Kidney (tissue), 14 donors: Measurements from ENCODE around the gene DPH7. TPM values are rescaled to one million over a fixed set of nuclear protein-coding genes. Genes with fewer than 3 reads are reported as not detected.
"Not testable (repeated sequence)": the region's sequence is repeated elsewhere in the genome, so short reads cannot be mapped to it uniquely, and the experiment has no call there.

Experiments used
- DNase-seq, 5 donors: peaks; one replicate each; pipeline ENCODE4 v3.0.0-alpha.2; 2013 to 2020
- FAIRE-seq: peaks from 2 replicates; lab custom pipeline; 2012; peaks lifted over from hg19 to GRCh38; lab: Jason Lieb, UNC
- H3K27ac ChIP-seq, 2 donors: one replicate each; pipeline ENCODE4 v1.7.0; 2013; ENCODE audit warnings: low read depth in 2 of 2, low read length in 2 of 2, inconsistent platforms in 1 of 2
- H3K27me3 ChIP-seq: one replicate; pipeline ENCODE4 v1.7.1; 2013; ENCODE audit warnings: low read length, inconsistent platforms; ENCODE audit not compliant: control insufficient read depth, insufficient read depth
- H3K36me3 ChIP-seq, 3 donors: one replicate each; pipeline versions ENCODE4 v1.7.0 to v1.7.1; 2013; ENCODE audit warnings: low read length in 3 of 3, control low read depth in 1 of 3, inconsistent platforms in 1 of 3; ENCODE audit not compliant: insufficient read depth in 3 of 3, control insufficient read depth in 2 of 3
- H3K4me1 ChIP-seq, 3 donors: one replicate each; pipeline versions ENCODE4 v1.7.0 to v1.7.1; 2013; ENCODE audit warnings: low read length in 3 of 3, inconsistent platforms in 1 of 3, low read depth in 1 of 3; ENCODE audit not compliant: control insufficient read depth in 2 of 3, insufficient read depth in 2 of 3
- H3K4me3 ChIP-seq, 3 donors: one replicate each; pipeline versions ENCODE4 v1.7.0 to v1.8.1; 2013; ENCODE audit warnings: low read length in 3 of 3, control low read depth in 1 of 3, inconsistent platforms in 1 of 3
- H3K9ac ChIP-seq, 3 donors: one replicate each; pipeline versions ENCODE4 v1.7.0 to v1.7.1; 2013; ENCODE audit warnings: low read length in 3 of 3, control low read depth in 1 of 3, inconsistent platforms in 1 of 3
- H3K9me3 ChIP-seq, 3 donors: one replicate each; pipeline versions ENCODE4 v1.7.0 to v1.7.1; 2013; ENCODE audit warnings: low read length in 3 of 3, control low read depth in 1 of 3, inconsistent platforms in 1 of 3; ENCODE audit not compliant: control insufficient read depth in 2 of 3, insufficient read depth in 1 of 3
- intact Hi-C: fragments of 100-400 bp; cut with DNase I; formaldehyde crosslinking; loops from one replicate; pipeline ENCODE4 v1.11.1; 2022
- polyA plus RNA-seq: library from polyadenylated mRNA; stranded (reverse); fragments of 350-450 nt; fragmentation: Illumina TruSeq; extraction: RNeasy Lipid Tissue Mini Kit (QIAGEN cat#74804); gene quantifications from one replicate; pipeline ENCODE4 v1.2.3, GENCODE V29; 2014; ENCODE audit warnings: low read depth, low replicate concordance; ENCODE audit not compliant: insufficient read depth
- total RNA-seq: library from RNA; stranded (reverse); fragmentation: NEBNext Ultra II Directional; extraction: Animal tissue kit (Norgen Biotek cat#: 25700); gene quantifications from one replicate; pipeline ENCODE4 v1.2.1, GENCODE V29; 2021
- TF ChIP-seq, protein P1 (sequence below): IDR thresholded peaks from 3 replicates; pipeline ENCODE4 v1.5.1; 2012; ENCODE audit warnings: mild to moderate bottlenecking, moderate library complexity, borderline replicate concordance; ENCODE audit not compliant: insufficient read depth; ENCODE audit errors: extremely low read depth
- donor health status: control.
- donor health status: control.
- donor health status: control.
- donor health status: control.
- donor health status: control.
- donor health status: DM: yes; HTN: yes; CAD: no.
- donor health status: Normal renal cell carcinoma (clear cell type).

Gene DPH7
- total and polyA plus RNA-seq, 2 donors from 2014 or later = 23.2 to 31.4 TPM

DNA sequence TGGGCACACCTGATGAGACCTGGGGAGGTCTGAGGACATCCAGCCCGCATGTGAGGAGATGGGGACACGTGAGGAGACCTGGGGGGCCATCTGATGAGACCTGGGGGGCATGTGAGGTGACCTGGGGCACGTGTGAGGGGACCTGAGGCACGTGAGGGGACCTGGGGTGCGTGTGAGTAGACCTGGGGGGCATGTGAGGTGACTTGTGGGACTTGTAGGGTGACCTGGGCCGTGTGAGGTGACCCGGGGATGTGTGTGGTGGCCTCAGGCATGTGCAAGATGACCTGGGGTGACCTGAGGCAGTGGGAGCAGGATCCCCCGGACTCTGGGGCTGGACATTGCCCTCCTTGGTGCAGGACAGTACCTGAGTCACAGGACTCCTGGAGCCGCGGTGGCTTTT is 59.2 kb downstream of the DPH7 start:
- H3K4me1 ChIP-seq = no peaks in the 10 kb centered on the region
- H3K27ac ChIP-seq = no peak overlapping the region
- no peaks in the 10 kb centered on the region for H3K9me3 ChIP-seq
- H3K36me3 ChIP-seq = no peaks in the 10 kb centered on the region
- DNase-seq = no peak
- intact Hi-C loops = no loop called here
- FAIRE-seq = no peak
- no peak overlapping the region for H3K4me3 ChIP-seq
- H3K9ac ChIP-seq = no peak overlapping the region
- TF ChIP-seq, protein P1, sequence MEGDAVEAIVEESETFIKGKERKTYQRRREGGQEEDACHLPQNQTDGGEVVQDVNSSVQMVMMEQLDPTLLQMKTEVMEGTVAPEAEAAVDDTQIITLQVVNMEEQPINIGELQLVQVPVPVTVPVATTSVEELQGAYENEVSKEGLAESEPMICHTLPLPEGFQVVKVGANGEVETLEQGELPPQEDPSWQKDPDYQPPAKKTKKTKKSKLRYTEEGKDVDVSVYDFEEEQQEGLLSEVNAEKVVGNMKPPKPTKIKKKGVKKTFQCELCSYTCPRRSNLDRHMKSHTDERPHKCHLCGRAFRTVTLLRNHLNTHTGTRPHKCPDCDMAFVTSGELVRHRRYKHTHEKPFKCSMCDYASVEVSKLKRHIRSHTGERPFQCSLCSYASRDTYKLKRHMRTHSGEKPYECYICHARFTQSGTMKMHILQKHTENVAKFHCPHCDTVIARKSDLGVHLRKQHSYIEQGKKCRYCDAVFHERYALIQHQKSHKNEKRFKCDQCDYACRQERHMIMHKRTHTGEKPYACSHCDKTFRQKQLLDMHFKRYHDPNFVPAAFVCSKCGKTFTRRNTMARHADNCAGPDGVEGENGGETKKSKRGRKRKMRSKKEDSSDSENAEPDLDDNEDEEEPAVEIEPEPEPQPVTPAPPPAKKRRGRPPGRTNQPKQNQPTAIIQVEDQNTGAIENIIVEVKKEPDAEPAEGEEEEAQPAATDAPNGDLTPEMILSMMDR = no peak
- H3K27me3 ChIP-seq = no peaks in the 10 kb centered on the region

DNA sequence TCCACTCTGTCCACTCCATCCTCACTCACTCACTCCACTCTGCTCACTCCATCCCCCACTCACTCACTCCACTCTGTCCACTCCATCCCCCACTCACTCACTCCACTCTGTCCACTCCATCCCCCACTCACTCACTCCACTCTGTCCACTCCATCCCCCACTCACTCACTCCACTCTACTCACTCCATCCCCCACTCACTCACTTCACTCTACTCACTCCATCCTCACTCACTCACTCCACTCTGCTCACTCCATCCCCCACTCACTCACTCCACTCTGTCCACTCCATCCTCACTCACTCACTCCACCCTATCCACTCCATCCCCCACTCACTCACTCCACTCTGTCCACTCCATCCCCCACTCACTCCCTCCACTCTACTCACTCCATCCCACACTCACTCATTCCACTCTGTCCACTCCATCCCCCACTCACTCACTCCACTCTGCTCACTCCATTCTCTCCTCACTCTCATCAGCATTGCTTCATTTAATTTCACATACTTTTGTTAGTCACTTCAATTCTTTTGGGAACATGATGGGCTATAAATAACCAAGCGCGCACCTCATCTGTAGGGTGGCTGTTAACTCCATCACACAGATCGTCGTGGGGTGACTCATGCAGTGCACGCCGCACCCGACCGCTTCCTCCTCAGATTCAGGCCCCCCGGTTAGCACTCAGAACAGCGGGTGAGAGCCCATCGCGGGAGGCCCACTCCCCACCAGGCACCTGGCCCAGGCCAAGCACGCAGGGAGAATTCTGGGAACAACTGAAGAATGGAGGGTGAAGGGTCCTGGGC is 59.9 kb downstream of the DPH7 start:
- H3K9ac ChIP-seq, H3K4me3 ChIP-seq, H3K4me1 ChIP-seq, FAIRE-seq, intact Hi-C loops, H3K27me3 ChIP-seq, H3K9me3 ChIP-seq, DNase-seq, H3K27ac ChIP-seq, H3K36me3 ChIP-seq: not testable (repeated sequence)

- Histone ChIP-seq H3K4me1 (no peaks in the 10 kb centered on the region), H3K27me3 (no peaks in the 10 kb centered on the region), H3K36me3 (no peaks in the 10 kb centered on the region), H3K9me3 (no peaks in the 10 kb centered on the region), H3K27ac (no peak overlapping the region), H3K4me3 (no peak overlapping the region), H3K9ac (no peak overlapping the region)
- intact Hi-C loops = no loop called here
- TF ChIP-seq, protein P1 = no peak
- DNase-seq = peak in 1 of 5 donors; percentile 67
- FAIRE-seq = no peak
Observed at GRCh38 chr9:137516144-137516917, 62.4 kb downstream of the DPH7 start.

- H3K27me3 ChIP-seq = no peaks in the 10 kb centered on the region
- no peaks in the 10 kb centered on the region for H3K9me3 ChIP-seq
- H3K36me3 ChIP-seq = no peaks in the 10 kb centered on the region
- TF ChIP-seq, protein P1 = no peak
- no peak for FAIRE-seq
- H3K4me1 ChIP-seq = no peaks in the 10 kb centered on the region
- intact Hi-C loops = no loop called here
- H3K27ac ChIP-seq = no peak overlapping the region
- no peak overlapping the region for H3K9ac ChIP-seq
- no peak overlapping the region for H3K4me3 ChIP-seq
- DNase-seq = peak in 1 of 5 donors; percentile 66
Observed at GRCh38 chr9:137515338-137515724, 63.4 kb downstream of the DPH7 start.
